Urinary bladder (tissue), 4 donors: Measurements from ENCODE around the gene NOTUM. TPM values are rescaled to one million over a fixed set of nuclear protein-coding genes. Genes with fewer than 3 reads are reported as not detected.
A peak's percentile ranks its signal among the peaks of the same experiment; 100 is the strongest.

ENCODE experiments used
- DNase-seq: peaks from one replicate; pipeline ENCODE4 v3.0.0-alpha.2; 2015; ENCODE audit errors: extremely low spot score
- H3K27ac ChIP-seq: one replicate; pipeline ENCODE4 v1.5.1; 2013; ENCODE audit warnings: low read depth, mild to moderate bottlenecking, moderate library complexity
- H3K36me3 ChIP-seq: one replicate; pipeline ENCODE4 v1.6.1; 2013; ENCODE audit warnings: mild to moderate bottlenecking, moderate library complexity; ENCODE audit not compliant: insufficient read depth
- H3K4me1 ChIP-seq: one replicate; pipeline ENCODE4 v1.6.1; 2013; ENCODE audit warnings: mild to moderate bottlenecking, moderate library complexity; ENCODE audit not compliant: insufficient read depth
- H3K4me3 ChIP-seq: one replicate; pipeline ENCODE4 v1.5.1; 2013; ENCODE audit warnings: low read depth, low read length
- WGBS: extraction: QIAGEN DNeasy Blood & Tissue Kit; methylation state at CpG from one replicate; pipeline ENCODE4 v1.1.7; 2013; 5-methylcytosine and 5-hydroxymethylcytosine counted together
- polyA plus RNA-seq: library from polyadenylated mRNA; stranded (reverse); fragments of 200-250 nt; gene quantifications from one replicate; pipeline ENCODE4 v1.2.3, GENCODE V29; 2013
- total RNA-seq: library from RNA; depleted of rRNA; stranded (reverse); fragments of >200 nt; gene quantifications from one replicate; pipeline ENCODE4 v1.2.3, GENCODE V29; 2014
- donor health status: healthy with polysubstance abuse.
- donor health status: healthy.

Gene NOTUM
- total and polyA plus RNA-seq, 2 donors = 1.3 to 2.5 TPM

DNA sequence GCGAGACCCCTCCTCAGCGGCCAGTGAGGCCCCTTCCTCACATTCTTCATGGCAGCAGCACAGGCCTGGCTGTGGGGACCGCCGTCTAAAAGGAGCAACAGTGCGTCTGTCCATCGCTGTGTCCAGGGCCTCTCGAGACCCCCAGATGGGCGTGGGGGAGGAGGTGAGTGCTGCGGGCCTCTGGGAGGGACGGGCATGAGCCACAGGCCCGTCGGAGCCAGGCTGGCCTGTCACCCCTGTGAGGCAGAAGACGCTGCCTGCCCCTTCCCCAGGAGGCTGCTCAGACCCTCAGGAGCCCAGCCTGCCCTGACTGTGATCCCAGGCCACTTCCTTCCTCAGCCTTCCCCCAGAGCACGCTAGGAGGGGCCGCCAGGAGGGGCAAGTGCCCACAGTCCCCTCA, 21.8 kb downstream of the NOTUM start:
- WGBS = 68% methylated on average over 15 of the region's 15 CpGs
- Histone ChIP-seq H3K4me1 (no peaks in the 10 kb centered on the region), H3K36me3 (no peaks in the 10 kb centered on the region), H3K27ac (no peak overlapping the region), H3K4me3 (no peak overlapping the region)
- no peak for DNase-seq

DNA sequence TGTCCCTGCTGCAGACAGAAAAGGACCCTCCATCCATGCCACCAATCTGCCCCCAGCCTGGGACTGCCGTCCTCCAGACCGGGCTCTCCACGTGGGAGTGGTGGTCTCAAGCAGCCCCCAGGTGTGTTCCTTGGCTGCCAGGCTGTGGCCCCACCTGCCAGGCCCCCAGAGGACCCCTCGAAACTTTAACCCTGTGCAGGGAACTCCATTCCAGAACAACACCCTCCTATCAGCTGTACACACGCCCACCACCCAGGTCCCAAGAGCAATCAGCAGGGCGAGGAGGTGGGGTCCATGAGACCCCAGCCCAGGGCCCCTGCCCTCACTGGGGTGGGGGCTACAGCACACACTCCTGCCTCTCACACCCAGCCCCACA, 25.3 kb downstream of the NOTUM start:
- H3K27ac ChIP-seq = no peak overlapping the region
- no peaks in the 10 kb centered on the region for H3K4me1 ChIP-seq
- H3K36me3 ChIP-seq = no peaks in the 10 kb centered on the region
- WGBS = 88% methylated on average over 6 of the region's 6 CpGs
- DNase-seq = no peak
- H3K4me3 ChIP-seq = no peak overlapping the region

DNA sequence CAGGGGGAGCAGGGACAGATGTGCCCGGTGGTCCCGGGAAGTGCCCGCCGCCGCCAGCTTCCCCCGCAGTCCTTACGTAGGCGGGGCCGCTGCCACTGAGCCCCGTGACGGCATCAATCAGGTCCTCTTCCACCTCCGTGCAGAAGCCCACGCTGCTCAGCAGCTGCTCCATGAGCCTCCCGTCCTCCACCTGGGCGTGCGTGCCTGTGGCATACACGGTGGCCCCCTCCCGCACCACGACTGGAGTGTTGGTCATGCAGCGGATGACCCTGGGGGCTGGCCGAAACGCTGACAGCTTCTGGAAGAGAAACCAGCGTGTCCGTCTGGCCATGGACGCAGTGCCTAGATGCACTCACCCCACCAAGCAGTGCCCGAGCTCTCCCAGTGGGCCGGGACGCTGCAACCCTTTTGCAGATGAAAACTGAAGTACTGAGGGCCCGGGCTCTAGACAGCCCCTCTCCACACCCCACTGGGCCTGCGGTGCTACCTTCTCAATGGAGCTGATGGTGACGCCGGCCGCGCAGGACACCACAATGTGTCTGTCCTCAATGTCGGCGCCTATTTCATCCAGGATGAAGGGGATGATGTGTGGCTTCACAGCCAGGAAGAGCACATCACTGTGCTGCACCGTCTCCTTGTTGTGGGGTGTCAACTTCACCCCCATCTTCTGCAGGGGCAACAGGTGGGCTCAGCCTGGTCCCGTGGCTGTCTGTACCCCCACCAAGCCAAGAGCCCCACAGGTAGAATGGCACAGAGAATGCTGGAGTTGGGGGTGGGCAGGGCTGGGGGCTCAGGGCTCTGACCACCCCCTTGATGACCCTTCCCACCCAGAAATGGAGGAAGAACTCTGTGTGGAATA, 25.9 kb downstream of the NOTUM start:
- H3K4me1 ChIP-seq = no peaks in the 10 kb centered on the region
- no peaks in the 10 kb centered on the region for H3K36me3 ChIP-seq
- no peak overlapping the region for H3K4me3 ChIP-seq
- 91% methylated on average over 38 of the region's 38 CpGs for WGBS
- no peak for DNase-seq
- H3K27ac ChIP-seq = no peak overlapping the region

DNA sequence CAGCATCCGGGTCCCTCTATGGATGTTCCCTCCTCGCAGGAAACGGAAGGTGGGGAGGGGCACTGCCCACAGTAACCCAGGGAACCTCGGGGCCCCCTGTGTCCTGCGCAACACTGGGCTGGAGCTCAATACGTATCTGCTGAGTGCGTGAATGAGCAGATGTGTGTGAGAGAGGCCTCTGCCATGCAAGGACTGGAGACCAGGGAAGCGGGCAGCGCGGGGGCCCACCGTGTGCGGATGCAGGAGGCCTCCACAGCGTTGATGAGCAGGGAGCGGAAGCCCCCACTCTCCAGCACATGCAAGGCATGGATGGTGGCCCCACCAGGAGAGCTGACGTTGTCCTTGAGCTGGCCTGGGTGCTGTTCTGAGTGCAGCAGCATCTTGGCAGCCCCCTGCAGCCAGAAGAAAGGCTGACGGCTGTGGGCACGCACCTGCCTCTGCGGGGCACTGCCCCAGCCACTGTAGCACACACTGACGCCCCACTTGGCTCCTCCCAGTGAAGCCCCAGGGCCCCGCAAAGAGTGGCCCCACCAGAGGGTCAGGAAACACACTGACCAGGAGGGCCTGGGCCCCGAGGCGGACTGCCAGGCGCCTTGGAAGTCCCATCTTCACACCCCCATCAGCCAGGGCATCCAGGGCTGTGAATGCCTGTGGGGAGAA, 26.8 kb downstream of the NOTUM start:
- H3K4me1 ChIP-seq = no peaks in the 10 kb centered on the region
- no peak for DNase-seq
- WGBS = 87% methylated on average over 23 of the region's 23 CpGs

DNA sequence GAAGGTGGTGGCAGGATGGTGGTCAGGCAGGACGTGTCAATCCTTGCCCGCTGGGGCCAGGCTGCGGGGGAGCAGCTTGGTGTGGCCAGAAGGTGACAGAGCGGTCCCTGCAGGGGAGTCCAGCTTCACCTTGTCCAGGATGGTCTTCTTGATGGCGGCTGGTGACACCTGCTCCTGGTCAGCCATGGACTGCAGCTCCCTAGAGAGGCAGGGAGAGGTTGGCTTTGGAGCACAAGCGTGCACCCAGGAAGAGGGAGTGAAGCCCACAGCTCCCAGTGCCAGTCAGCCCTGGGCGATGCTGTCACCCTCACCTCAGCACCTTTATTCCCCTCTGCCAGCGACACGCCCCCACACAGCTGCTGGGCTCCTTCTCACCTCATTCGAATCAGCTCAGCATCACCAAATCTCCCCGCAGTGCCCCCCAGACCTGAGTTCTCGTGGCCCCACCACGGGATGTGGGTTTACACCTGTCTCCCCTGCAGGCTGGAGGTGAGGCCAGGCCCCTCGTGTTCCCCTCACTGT, 27.7 kb downstream of the NOTUM start:
- DNase-seq = no peak
- Histone ChIP-seq H3K36me3 (no peaks in the 10 kb centered on the region), H3K4me3 (no peak overlapping the region), H3K4me1 (no peaks in the 10 kb centered on the region), H3K27ac (no peak overlapping the region)
- WGBS = 89% methylated on average over 14 of the region's 14 CpGs

More for the DNA sequence above, 26.8 kb downstream of the NOTUM start:
- Histone ChIP-seq H3K4me3 (no peak overlapping the region), H3K27ac (no peak overlapping the region), H3K36me3 (no peaks in the 10 kb centered on the region)

DNA sequence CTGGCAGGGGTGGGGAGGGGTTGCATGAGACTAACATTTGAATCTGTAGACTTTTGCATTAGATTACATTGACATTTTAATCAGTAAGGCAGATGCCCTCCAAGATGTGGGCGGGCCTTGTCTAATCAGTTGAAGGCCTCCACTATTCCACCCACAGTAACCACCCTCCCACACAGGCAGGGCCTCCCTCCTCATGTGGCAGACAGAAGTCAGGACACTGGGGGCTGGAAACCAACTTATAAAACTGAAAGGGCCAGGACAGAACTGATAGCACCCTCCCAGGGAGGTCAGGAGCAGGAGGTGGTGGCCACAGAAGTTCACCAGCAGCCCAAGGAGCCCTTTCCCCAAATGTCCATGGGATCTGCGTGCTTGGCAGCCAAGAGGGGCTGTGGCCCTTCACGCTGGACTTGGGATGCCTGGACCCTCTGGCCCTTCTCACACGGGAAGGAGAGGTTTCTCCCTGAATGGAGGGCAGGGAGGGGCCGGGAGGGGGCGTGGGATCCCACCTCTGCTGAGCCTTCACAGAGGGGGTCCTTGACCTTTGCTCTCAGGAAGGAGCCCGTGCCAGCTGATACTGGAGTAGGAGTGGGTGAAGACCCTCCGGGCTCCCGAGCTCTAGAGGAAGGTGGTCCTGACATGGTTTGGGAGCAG, 28.5 kb downstream of the NOTUM start:
- no peak for DNase-seq
- H3K36me3 ChIP-seq = no peaks in the 10 kb centered on the region
- WGBS = 85% methylated on average over 9 of the region's 9 CpGs
- H3K4me1 ChIP-seq = no peaks in the 10 kb centered on the region
- H3K27ac ChIP-seq = no peak overlapping the region
- no peak overlapping the region for H3K4me3 ChIP-seq

DNA sequence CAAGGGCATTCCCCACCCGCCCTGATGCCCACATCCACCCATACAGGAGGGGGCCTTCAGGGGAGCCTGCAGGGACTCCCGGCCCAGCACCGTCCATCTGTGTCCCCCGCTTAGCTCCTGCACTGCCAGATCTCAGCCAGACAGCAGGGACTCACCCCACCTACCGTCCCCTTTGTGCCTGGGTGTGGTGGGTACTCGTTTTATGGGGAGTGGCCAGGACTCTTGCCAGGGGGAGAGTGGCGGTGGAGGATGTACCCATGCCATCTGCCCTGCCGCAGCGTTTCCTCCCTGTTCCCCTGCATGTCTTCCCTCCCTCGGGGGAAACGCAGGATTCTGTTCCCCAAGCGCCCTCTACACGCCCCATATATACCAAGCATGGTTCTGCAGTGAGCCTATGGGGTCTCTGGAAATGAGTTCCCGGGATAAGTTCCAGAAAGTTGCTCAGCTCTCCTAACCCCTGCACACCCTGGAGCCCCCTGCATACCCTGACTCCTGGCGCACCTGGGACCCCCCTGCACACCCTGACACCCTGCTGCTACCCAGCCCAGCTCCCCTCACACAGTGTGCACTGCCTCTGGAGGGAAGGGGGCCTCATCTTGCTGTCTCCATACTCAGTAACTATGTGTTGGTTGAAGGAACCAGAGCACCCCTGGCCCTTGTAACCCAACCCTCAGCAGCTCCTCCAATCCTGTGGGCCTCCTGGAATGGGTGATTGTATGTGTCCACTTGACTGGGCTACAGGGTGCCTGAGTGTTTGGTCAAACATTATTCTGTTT, 29.2 kb downstream of the NOTUM start:
- no peak for DNase-seq
- H3K27ac ChIP-seq = no peak overlapping the region
- no peak overlapping the region for H3K4me3 ChIP-seq
- no peaks in the 10 kb centered on the region for H3K4me1 ChIP-seq
- WGBS = 34% methylated on average over 15 of the region's 15 CpGs
- no peaks in the 10 kb centered on the region for H3K36me3 ChIP-seq

DNA sequence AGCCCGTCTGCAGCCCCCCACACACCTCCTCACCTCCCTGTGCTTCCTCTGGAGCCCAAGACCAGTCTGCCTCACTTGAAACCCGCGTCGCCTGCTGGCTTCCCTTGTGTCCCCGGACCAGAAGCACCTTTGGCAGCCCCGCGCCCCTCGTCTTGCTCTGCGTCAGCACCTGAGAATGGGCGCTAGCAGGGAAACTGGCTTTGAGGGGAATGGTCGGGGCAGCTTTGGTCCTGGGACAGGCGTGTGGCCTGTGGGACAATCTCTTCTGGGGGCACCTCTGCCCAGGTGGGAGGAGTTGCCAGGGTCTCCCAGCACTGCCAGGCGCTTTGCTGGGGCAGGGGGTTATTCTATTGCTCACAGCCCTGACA, 29.8 kb downstream of the NOTUM start:
- WGBS = 65% methylated on average over 13 of the region's 13 CpGs
- H3K27ac ChIP-seq = no peak overlapping the region
- no peak for DNase-seq

DNA sequence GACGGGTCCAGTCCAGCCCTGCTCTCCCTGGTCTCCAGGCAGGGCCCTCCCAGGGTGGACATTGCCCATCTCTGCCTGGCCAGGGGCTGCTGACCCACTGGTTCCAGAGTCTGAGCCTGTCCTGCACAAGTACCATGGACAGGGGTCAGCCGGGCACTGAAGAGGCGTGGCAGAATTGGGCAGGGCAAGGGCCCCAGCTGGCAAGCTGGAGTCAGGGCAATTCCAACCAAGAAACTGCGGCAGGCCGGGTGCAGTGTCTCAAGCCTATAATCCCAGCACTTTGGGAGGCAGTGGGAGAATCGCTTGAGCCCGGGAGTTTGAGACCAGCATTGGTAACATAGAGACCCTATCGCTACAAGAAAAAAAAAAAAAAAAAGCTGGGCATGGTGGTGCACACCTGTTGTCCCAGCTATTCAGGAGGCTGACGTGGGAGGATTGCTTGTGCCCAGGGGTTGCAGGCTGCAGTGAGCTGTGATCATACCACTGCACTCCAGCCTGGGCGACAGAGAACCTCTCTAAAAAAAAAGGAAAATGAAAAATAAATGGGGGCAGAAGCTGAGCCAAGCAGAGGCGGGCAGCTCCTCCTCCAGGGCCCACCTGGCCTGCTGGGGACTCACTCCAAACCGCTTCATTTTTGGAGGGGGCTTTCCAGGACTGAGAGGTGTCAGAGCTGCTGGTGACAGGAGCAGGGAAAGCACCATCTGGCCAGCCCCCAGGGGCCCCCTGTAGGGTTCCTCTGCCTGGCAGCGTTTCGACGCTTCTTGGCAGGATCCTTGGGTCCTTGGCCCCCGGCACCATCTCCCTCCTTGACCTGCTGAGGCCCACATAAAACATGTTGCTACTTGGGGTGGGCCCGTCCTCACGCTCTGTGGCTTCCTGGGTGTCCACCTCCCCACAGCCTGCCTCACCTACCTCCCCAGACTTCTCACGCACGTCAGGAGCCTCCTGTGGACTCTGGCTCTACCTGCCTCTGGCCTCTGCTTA, 30.6 kb downstream of the NOTUM start:
- WGBS = 61% methylated on average over 20 of the region's 20 CpGs
- no peaks in the 10 kb centered on the region for H3K36me3 ChIP-seq
- DNase-seq = no peak
- H3K4me3 ChIP-seq = no peak overlapping the region
- no peaks in the 10 kb centered on the region for H3K4me1 ChIP-seq
- no peak overlapping the region for H3K27ac ChIP-seq

More for the DNA sequence above, 29.8 kb downstream of the NOTUM start:
- no peak overlapping the region for H3K4me3 ChIP-seq
- no peaks in the 10 kb centered on the region for H3K36me3 ChIP-seq
- H3K4me1 ChIP-seq = no peaks in the 10 kb centered on the region

DNA sequence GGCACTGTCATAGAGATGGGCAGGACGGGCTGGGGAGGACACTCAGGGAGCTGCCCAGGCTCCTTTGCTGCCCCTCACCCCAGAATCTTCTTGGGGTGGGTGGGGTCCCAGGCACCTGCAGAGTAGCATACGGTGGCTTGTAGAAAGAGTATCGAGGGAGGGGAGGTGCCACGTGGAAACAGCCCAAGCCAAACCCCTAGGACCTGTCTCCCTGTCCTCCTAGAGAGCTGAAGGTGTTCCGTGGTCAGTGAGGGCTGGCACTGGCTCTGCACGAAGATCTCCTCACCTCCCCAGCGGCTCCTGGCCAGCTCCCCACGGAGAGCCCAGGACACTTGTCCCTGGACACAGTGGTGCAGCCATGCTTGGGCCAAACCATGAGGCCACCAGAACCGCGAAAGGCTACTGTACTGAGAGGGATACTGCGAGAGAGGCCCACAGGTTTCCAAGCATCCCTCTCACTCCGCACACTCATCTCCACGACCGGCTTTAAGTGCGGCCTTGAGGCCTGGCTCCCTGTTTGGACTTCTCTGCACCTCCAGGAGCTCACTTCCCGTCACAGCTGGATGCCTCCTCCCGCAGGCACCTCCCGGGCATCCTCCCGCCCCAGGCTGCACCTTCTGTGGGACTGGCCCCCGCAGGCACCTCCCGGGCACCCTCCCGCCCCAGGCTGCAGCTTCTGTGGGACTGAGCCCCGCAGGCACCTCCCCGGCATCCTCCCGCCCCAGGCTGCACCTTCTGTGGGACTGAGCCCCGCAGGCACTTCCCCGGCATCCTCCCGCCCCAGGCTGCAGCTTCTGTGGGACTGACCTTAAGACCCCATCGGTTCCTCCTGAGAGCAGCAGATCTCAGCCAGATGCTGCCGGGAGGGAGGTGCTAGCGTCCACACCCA, 31.5 kb downstream of the NOTUM start:
- no peak overlapping the region for H3K27ac ChIP-seq
- no peaks in the 10 kb centered on the region for H3K4me1 ChIP-seq
- 90% methylated on average over 31 of the region's 31 CpGs for WGBS
- no peaks in the 10 kb centered on the region for H3K36me3 ChIP-seq
- no peak for DNase-seq
- H3K4me3 ChIP-seq = no peak overlapping the region

DNA sequence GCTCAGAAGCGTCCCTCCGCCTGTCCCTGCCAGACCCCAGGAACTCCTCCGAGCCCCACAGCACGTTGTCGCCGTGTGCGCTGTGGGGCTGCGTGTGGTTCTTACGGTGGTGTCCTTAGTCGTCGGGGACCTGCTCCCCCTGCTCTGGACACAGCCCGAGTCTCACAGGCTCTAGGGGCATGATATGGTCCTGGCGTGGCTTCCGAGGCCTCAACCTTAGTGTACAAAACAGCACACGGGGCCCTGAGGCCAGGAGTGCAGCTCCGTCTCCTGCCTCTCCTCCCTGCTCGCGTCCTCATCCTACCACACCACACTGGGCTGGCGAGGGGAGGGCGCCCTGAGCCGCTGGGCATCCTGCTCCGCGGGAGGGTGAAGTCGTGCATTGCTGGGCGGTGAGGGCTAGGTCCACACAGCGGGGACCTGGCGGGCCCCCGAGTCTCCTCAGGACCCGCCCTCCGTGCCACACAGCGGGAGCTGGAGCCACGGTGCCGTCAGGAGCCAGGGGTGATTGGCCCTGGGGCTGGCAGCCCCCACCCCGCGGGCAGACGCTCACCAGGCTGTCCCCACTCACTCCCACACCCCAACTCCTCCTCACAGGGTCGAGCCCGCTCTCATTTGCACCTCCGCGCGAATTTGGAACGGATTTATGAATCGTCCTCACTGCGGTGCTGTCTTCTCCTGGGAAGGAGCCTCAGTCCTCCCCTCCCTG, 32.3 kb downstream of the NOTUM start:
- WGBS = 29% methylated on average over 44 of the region's 44 CpGs
- no peaks in the 10 kb centered on the region for H3K4me1 ChIP-seq
- no peak for DNase-seq
- H3K27ac ChIP-seq = no peak overlapping the region
- no peaks in the 10 kb centered on the region for H3K36me3 ChIP-seq
- peak overlapping the region; percentile 93 for H3K4me3 ChIP-seq
